H9 (cell line): ENCODE results near the gene CXCR5. TPM values are rescaled to one million over a fixed set of nuclear protein-coding genes. Genes with fewer than 3 reads are reported as not detected.

Source experiments
- DNase-seq: peaks from one replicate; pipeline ENCODE4 v3.0.0-alpha.2; 2017
- H2AFZ ChIP-seq: one replicate; pipeline ENCODE4 v1.6.1; 2013; ENCODE audit warnings: mild to moderate bottlenecking, low read length, control low read depth, moderate library complexity
- H2AK5ac ChIP-seq: 2 replicates; pipeline ENCODE4 v1.6.1; 2013; ENCODE audit warnings: low read length, control low read depth, mixed read lengths; ENCODE audit not compliant: insufficient read length
- H2BK120ac ChIP-seq: one replicate; pipeline ENCODE4 v1.6.1; 2013; ENCODE audit warnings: low read depth, mild to moderate bottlenecking, low read length, control low read depth, inconsistent platforms; ENCODE audit not compliant: poor library complexity, severe bottlenecking
- H2BK12ac ChIP-seq: 2 replicates; pipeline ENCODE4 v1.6.1; 2013; ENCODE audit warnings: low read length, control low read depth, mixed read lengths, low read depth; ENCODE audit not compliant: insufficient read length
- H2BK15ac ChIP-seq: 2 replicates; pipeline ENCODE4 v1.6.1; 2013; ENCODE audit warnings: low read depth, low read length, control low read depth
- H2BK20ac ChIP-seq: one replicate; pipeline ENCODE4 v1.6.1; 2013; ENCODE audit warnings: low read depth, mild to moderate bottlenecking, low read length, control low read depth, inconsistent platforms; ENCODE audit not compliant: poor library complexity, severe bottlenecking
- H2BK5ac ChIP-seq: 2 replicates; pipeline ENCODE4 v1.6.1; 2013; ENCODE audit warnings: low read length, control low read depth, mixed read lengths; ENCODE audit not compliant: insufficient read length
- H3K14ac ChIP-seq: 2 replicates; pipeline ENCODE4 v1.6.1; 2013; ENCODE audit warnings: low read length, control low read depth; ENCODE audit not compliant: insufficient read depth
- H3K18ac ChIP-seq: 2 replicates; pipeline ENCODE4 v1.6.1; 2013; ENCODE audit warnings: low read depth, mild to moderate bottlenecking, mixed read lengths, low read length, control low read depth; ENCODE audit not compliant: insufficient read length
- H3K23ac ChIP-seq: 2 replicates; pipeline ENCODE4 v1.6.1; 2013; ENCODE audit warnings: low read length, control low read depth, mixed read lengths, low read depth; ENCODE audit not compliant: insufficient read length
- H3K23me2 ChIP-seq: 2 replicates; pipeline ENCODE4 v1.6.1; 2013; ENCODE audit warnings: low read depth, mild to moderate bottlenecking, mixed read lengths, low read length, control low read depth; ENCODE audit not compliant: insufficient read length, poor library complexity, severe bottlenecking
- H3K27ac ChIP-seq: 2 replicates; pipeline ENCODE4 v1.5.1; 2013; ENCODE audit warnings: low read length, control low read depth, mixed read lengths, low read depth; ENCODE audit not compliant: insufficient read length
- H3K27me3 ChIP-seq: 2 replicates; pipeline ENCODE4 v1.6.1; 2013; ENCODE audit warnings: low read length, control low read depth, inconsistent platforms; ENCODE audit not compliant: insufficient read depth
- H3K4ac ChIP-seq: 2 replicates; pipeline ENCODE4 v1.6.1; 2013; ENCODE audit warnings: low read depth, mild to moderate bottlenecking, control low read depth, inconsistent platforms, low read length, moderate library complexity
- H3K4me1 ChIP-seq: 2 replicates; pipeline ENCODE4 v1.6.1; 2013; ENCODE audit warnings: low read length, control low read depth, inconsistent platforms; ENCODE audit not compliant: insufficient read depth
- H3K4me2 ChIP-seq: 2 replicates; pipeline ENCODE4 v1.6.1; 2013; ENCODE audit warnings: low read length, control low read depth, mixed read lengths; ENCODE audit not compliant: insufficient read length, insufficient read depth
- H3K56ac ChIP-seq: 2 replicates; pipeline ENCODE4 v1.6.1; 2013; ENCODE audit warnings: low read depth, mild to moderate bottlenecking, mixed read lengths, low read length, control low read depth; ENCODE audit not compliant: insufficient read length
- H3K79me1 ChIP-seq: 2 replicates; pipeline ENCODE4 v1.6.1; 2013; ENCODE audit warnings: low read depth, mild to moderate bottlenecking, moderate library complexity, low read length, control low read depth, inconsistent platforms; ENCODE audit not compliant: insufficient read depth, poor library complexity, severe bottlenecking
- H3K79me2 ChIP-seq: 2 replicates; pipeline ENCODE4 v1.6.1; 2013; ENCODE audit warnings: low read length, control low read depth, inconsistent platforms; ENCODE audit not compliant: insufficient read depth
- H3K9ac ChIP-seq: 2 replicates; pipeline ENCODE4 v1.6.1; 2013; ENCODE audit warnings: low read length, control low read depth, mixed read lengths; ENCODE audit not compliant: insufficient read length; ENCODE audit errors: extremely low read depth
- H3K9me3 ChIP-seq: one replicate; pipeline ENCODE4 v1.6.1; 2013; ENCODE audit warnings: low read depth, low read length, inconsistent platforms; ENCODE audit not compliant: control insufficient read depth
- H3T11ph ChIP-seq: one replicate; pipeline ENCODE4 v1.6.1; 2013; ENCODE audit warnings: mild to moderate bottlenecking, low read length, control low read depth, inconsistent platforms
- H4K20me1 ChIP-seq: one replicate; pipeline ENCODE4 v1.6.1; 2013; ENCODE audit not compliant: control insufficient read depth, insufficient read length, insufficient read depth
- H4K5ac ChIP-seq: 2 replicates; pipeline ENCODE4 v1.6.1; 2013; ENCODE audit warnings: low read depth, mild to moderate bottlenecking, mixed read lengths, low read length, control low read depth; ENCODE audit not compliant: insufficient read length
- H4K8ac ChIP-seq: replicated peaks from 2 replicates; pipeline ENCODE4 v1.6.1; 2013; ENCODE audit warnings: low read length, control low read depth, mixed read lengths, low read depth; ENCODE audit not compliant: insufficient read length
- H4K91ac ChIP-seq: 2 replicates; pipeline ENCODE4 v1.6.1; 2013; ENCODE audit warnings: low read depth, mild to moderate bottlenecking, moderate library complexity, mixed read lengths, low read length, control low read depth; ENCODE audit not compliant: insufficient read length
- H3K27ac Mint-ChIP-seq, 3 experiments: 2 replicates in 2 of 3; 3 replicates in 1 of 3; pipeline ENCODE4 v1.8.0; 2020 to 2021; ENCODE audit warnings: mixed read lengths in 3 of 3, mild to moderate bottlenecking in 1 of 3, moderate library complexity in 1 of 3
- H3K27me3 Mint-ChIP-seq: 2 replicates; pipeline ENCODE4 v1.8.0; 2021; ENCODE audit warnings: low read depth, mild to moderate bottlenecking, moderate library complexity, mixed read lengths
- H3K36me3 Mint-ChIP-seq, 3 experiments: 2 replicates in 2 of 3; 3 replicates in 1 of 3; pipeline ENCODE4 v1.8.0; 2020 to 2021; ENCODE audit warnings: low read depth in 3 of 3, mixed read lengths in 3 of 3; ENCODE audit not compliant: insufficient read depth in 1 of 3
- H3K4me1 Mint-ChIP-seq, 2 experiments: 2 replicates each; pipeline ENCODE4 v1.8.0; 2020; ENCODE audit warnings: mixed read lengths in 2 of 2
- H3K4me3 Mint-ChIP-seq, 2 experiments: 2 replicates in 1 of 2; 3 replicates in 1 of 2; pipeline ENCODE4 v1.8.0; 2020 to 2021; ENCODE audit warnings: mild to moderate bottlenecking in 2 of 2, mixed read lengths in 2 of 2, moderate library complexity in 1 of 2
- H3K9me3 Mint-ChIP-seq, 2 experiments: 2 replicates in 1 of 2; 3 replicates in 1 of 2; pipeline ENCODE4 v1.8.0; 2020; ENCODE audit warnings: mild to moderate bottlenecking in 2 of 2, mixed read lengths in 2 of 2, moderate library complexity in 1 of 2
- CTCF ChIP-seq: fragments of 200-600 bp; sonication (generic); conservative IDR thresholded peaks from 3 replicates; pipeline ENCODE4 v1.8.0; 2021; ENCODE audit warnings: antibody characterized with exemption, mild to moderate bottlenecking
- WGBS: extraction: QIAGEN DNeasy Blood & Tissue Kit; methylation state at CpG from one replicate; pipeline ENCODE4 v1.1.7; 2013; ENCODE audit warnings: missing lambda C conversion rate, low lambda C conversion rate, mixed read lengths; ENCODE audit not compliant: insufficient read length; ENCODE audit errors: extremely low coverage; 5-methylcytosine and 5-hydroxymethylcytosine counted together
- total RNA-seq: library from RNA; stranded (reverse); gene quantifications from 2 replicates; pipeline ENCODE4 v1.2.1, GENCODE V29; 2021

CXCR5 gene
- total RNA-seq, 1 experiment from 2014 or later: 0.07 TPM

- no peak overlapping the region for H3K4ac ChIP-seq
- H3K14ac ChIP-seq: no peak overlapping the region
- Mint-ChIP-seq H3K27ac (no peak overlapping the region; a peak in 1 of 7 replicates), H3K27me3 (no peaks in the 10 kb centered on the region), H3K36me3 (peaks cover 35 to 72% (median 66%) of the 10 kb centered on the region in 3 experiments), H3K4me1 (peaks cover 16 to 26% of the 10 kb centered on the region in 2 experiments), H3K9me3 (no peaks in the 10 kb centered on the region), H3K4me3 (no peak overlapping the region)
- H3K79me2 ChIP-seq: no peaks in the 10 kb centered on the region
- H3K27me3 ChIP-seq: no peaks in the 10 kb centered on the region
- no peaks in the 10 kb centered on the region for H3K79me1 ChIP-seq
- H3K9me3 ChIP-seq: no peaks in the 10 kb centered on the region
- no peak overlapping the region for H2AFZ ChIP-seq
- no peak overlapping the region for H4K8ac ChIP-seq
- TF ChIP-seq CTCF: no peak
- H2AK5ac ChIP-seq: no peak overlapping the region
- H3K56ac ChIP-seq: no peak overlapping the region
- H2BK5ac ChIP-seq: no peak overlapping the region
- no peak overlapping the region for H3K4me2 ChIP-seq
- no peak overlapping the region for H3K18ac ChIP-seq
- no peak overlapping the region for H3K27ac ChIP-seq
- no peak overlapping the region for H2BK12ac ChIP-seq
- DNase-seq: no peak
- H3K9ac ChIP-seq: no peak overlapping the region
- no peak overlapping the region for H4K91ac ChIP-seq
- H4K20me1 ChIP-seq: no peaks in the 10 kb centered on the region
- H3T11ph ChIP-seq: no peak overlapping the region
- H2BK20ac ChIP-seq: no peak overlapping the region
- no peak overlapping the region for H2BK15ac ChIP-seq
- H4K5ac ChIP-seq: no peak overlapping the region
- H2BK120ac ChIP-seq: no peak overlapping the region
- no peak overlapping the region for H3K23ac ChIP-seq
- H3K23me2 ChIP-seq: no peaks in the 10 kb centered on the region
- no peaks in the 10 kb centered on the region; the same call in 1 of the 2 replicates for H3K4me1 ChIP-seq
- WGBS: no CpG with 5 or more reads among the region's 21 CpGs
Measured at GRCh38 chr11:118903204-118904015, 19.7 kb downstream of the CXCR5 start.
